Thoracic aorta (tissue), 2 donors: Measurements from ENCODE around the gene TEX13B. TPM values are rescaled to one million over a fixed set of nuclear protein-coding genes. Genes with fewer than 3 reads are reported as not detected.
"Not testable (repeated sequence)": the region's sequence is repeated elsewhere in the genome, so short reads cannot be mapped to it uniquely, and the experiment has no call there.

ENCODE experiments used
- ATAC-seq: fragments of 150-250 bp; one replicate; pipeline ENCODE4 v1.8.0; 2017; ENCODE audit warnings: low read depth; ENCODE audit not compliant: insufficient number of reproducible peaks, low FRiP score
- DNase-seq: peaks from one replicate; pipeline ENCODE4 v3.0.0-alpha.2; 2020; ENCODE audit warnings: low spot score
- H3K27ac ChIP-seq, 2 donors: fragments of 200-600 bp; sonication (generic); 1 replicate in 1 of 2; 2 replicates in 1 of 2; pipeline ENCODE4 v1.5.1; 2016; ENCODE audit warnings: mild to moderate bottlenecking in 2 of 2, moderate library complexity in 2 of 2
- H3K27me3 ChIP-seq: fragments of 200-600 bp; sonication (generic); replicated peaks from 2 replicates; pipeline ENCODE4 v1.6.0; 2016; ENCODE audit warnings: mild to moderate bottlenecking; ENCODE audit not compliant: insufficient read depth
- H3K36me3 ChIP-seq: fragments of 200-600 bp; sonication (generic); one replicate; pipeline ENCODE4 v1.5.1; 2016
- H3K4me1 ChIP-seq, 2 donors: fragments of 200-600 bp; sonication (generic); 1 replicate in 1 of 2; 2 replicates in 1 of 2; pipeline versions ENCODE4 v1.5.1 to v1.6.0; 2016; ENCODE audit warnings: low read depth in 2 of 2, mild to moderate bottlenecking in 1 of 2; ENCODE audit not compliant: control insufficient read depth in 1 of 2
- H3K4me3 ChIP-seq: fragments of 200-600 bp; sonication (generic); 2 replicates; pipeline ENCODE4 v1.5.1; 2016; ENCODE audit warnings: mild to moderate bottlenecking
- H3K9me3 ChIP-seq: fragments of 200-600 bp; sonication (generic); 2 replicates; pipeline ENCODE4 v1.5.1; 2016
- total RNA-seq, 2 donors: library from RNA; depleted of rRNA; stranded (reverse); fragments of >200 nt; gene quantifications; one replicate each; pipeline versions ENCODE4 v1.1.0 to v1.2.3, GENCODE V29; 2016
- TF ChIP-seq, protein P1 (sequence below): fragments of 200-600 bp; sonication (generic); IDR thresholded peaks from one replicate; pipeline ENCODE4 v1.5.1; 2019; ENCODE audit warnings: antibody characterized with exemption

The TEX13B gene
- total RNA-seq, 2 donors from 2014 or later = not detected

DNA sequence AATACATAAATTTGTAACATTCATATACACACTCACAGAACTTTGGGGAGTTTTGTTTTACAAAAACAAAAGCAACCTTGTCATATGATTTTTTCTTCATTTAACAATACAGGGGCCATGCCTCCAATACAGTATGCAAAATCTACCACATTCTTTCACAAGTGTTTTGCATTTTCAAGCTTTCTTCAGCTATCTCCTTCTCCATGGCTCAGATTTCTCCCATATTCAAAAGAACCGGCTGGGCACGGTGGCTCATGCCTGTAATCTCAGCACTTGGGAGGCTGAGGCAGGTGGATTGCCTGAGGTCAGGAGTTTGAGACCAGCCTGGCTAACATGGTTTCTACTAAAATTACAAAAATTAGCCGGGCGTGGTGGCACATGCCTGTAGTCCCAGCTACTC lies 4.1 kb downstream of the TEX13B start:
- Histone ChIP-seq H3K27ac (no peak overlapping the region), H3K4me1 (no peaks in the 10 kb centered on the region), H3K27me3 (no peaks in the 10 kb centered on the region), H3K36me3 (no peaks in the 10 kb centered on the region), H3K9me3 (no peaks in the 10 kb centered on the region), H3K4me3 (no peak overlapping the region)
- TF ChIP-seq, protein P1, sequence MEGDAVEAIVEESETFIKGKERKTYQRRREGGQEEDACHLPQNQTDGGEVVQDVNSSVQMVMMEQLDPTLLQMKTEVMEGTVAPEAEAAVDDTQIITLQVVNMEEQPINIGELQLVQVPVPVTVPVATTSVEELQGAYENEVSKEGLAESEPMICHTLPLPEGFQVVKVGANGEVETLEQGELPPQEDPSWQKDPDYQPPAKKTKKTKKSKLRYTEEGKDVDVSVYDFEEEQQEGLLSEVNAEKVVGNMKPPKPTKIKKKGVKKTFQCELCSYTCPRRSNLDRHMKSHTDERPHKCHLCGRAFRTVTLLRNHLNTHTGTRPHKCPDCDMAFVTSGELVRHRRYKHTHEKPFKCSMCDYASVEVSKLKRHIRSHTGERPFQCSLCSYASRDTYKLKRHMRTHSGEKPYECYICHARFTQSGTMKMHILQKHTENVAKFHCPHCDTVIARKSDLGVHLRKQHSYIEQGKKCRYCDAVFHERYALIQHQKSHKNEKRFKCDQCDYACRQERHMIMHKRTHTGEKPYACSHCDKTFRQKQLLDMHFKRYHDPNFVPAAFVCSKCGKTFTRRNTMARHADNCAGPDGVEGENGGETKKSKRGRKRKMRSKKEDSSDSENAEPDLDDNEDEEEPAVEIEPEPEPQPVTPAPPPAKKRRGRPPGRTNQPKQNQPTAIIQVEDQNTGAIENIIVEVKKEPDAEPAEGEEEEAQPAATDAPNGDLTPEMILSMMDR = no peak
- ATAC-seq (no peak), DNase-seq (no peak)

DNA sequence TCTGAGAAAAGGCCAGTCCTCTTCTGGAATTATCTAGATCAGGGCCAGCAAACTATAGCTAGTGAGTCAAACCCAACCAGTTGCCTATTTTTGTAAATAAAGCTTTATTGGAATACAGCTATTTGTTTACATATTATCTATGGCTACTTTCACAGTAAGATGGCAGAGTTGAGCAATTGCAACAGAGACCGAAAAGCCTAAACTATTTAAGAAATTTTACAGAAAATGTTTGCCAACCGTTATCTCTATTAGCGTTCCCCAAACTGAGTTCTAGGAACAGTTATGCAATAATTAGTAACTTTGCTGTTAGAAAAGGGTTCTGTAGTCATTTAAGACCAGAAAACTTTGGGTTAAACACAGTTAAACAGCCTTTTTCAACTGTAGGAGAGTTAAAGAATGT lies 10.5 kb downstream of the TEX13B start:
- TF ChIP-seq, protein P1 = no peak
- no peak for ATAC-seq

GRCh38 chrX:107970073-107970472 lies 12.1 kb downstream of the TEX13B start:
- Histone ChIP-seq H3K36me3 (no peaks in the 10 kb centered on the region), H3K4me1 (no peaks in the 10 kb centered on the region), H3K4me3 (no peak overlapping the region), H3K27me3 (no peaks in the 10 kb centered on the region), H3K9me3 (no peaks in the 10 kb centered on the region), H3K27ac (no peak overlapping the region)
- DNase-seq (no peak), ATAC-seq (no peak)
- TF ChIP-seq, protein P1 = no peak

More for the DNA sequence above, 10.5 kb downstream of the TEX13B start:
- Histone ChIP-seq H3K27ac (no peak overlapping the region), H3K4me3 (no peak overlapping the region), H3K9me3 (no peaks in the 10 kb centered on the region), H3K4me1 (no peaks in the 10 kb centered on the region), H3K36me3 (no peaks in the 10 kb centered on the region), H3K27me3 (no peaks in the 10 kb centered on the region)
- no peak for DNase-seq

DNA sequence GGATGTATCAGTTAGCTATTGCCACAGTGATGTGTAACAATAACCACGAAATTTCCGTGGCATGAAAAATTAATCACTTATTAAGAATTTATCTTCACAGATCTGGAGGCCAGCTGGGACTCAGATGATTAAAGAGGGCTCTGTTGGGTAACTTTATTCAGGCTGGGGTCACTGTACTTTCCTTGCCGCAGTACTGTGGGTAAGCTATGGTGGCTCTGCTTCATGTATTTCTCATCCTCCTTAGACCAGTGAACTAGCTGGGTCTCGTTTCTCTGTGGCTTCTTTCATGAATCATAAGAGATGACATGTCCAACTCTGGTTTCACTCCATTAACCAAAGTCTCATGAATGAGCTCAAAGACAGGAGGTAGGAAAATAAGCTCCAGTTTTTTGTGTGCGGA lies 13.5 kb downstream of the TEX13B start:
- Histone ChIP-seq H3K9me3 (no peaks in the 10 kb centered on the region), H3K4me1 (no peaks in the 10 kb centered on the region), H3K27ac (no peak overlapping the region), H3K4me3 (no peak overlapping the region), H3K27me3 (no peaks in the 10 kb centered on the region), H3K36me3 (no peaks in the 10 kb centered on the region)
- TF ChIP-seq, protein P1 = no peak
- DNase-seq = no peak
- ATAC-seq = no peak

DNA sequence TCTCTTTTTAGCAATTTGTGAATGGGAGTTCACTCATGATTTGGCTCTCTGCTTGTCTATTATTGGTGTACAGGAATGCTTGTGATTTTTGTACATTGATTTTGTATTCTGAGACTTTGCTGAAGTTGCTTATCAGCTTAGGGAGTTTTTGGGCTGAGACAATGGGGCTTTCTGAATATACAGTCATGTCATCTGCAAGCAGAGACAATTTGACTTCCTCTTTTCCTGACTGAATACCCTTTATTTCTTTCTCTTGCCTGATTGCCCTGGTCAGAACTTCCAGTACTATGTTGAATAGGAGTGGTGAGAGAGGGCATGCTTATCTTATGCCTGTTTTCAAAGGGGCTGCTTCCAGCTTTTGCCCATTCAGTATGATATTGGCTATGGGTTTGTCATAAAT lies 26.8 kb downstream of the TEX13B start:
- not testable (repeated sequence) for H3K27ac ChIP-seq, H3K9me3 ChIP-seq, H3K36me3 ChIP-seq, H3K27me3 ChIP-seq, H3K4me1 ChIP-seq, H3K4me3 ChIP-seq, DNase-seq, ATAC-seq

GRCh38 chrX:107940095-107940494 lies 42.1 kb downstream of the TEX13B start:
- H3K4me1 ChIP-seq = peaks cover 0 to 4% of the 10 kb centered on the region in 2 donors
- no peaks in the 10 kb centered on the region for H3K36me3 ChIP-seq
- ATAC-seq (no peak), DNase-seq (no peak)
- no peaks in the 10 kb centered on the region for H3K9me3 ChIP-seq
- TF ChIP-seq, protein P1 = no peak
- H3K4me3 ChIP-seq = no peak overlapping the region
- no peak overlapping the region for H3K27ac ChIP-seq
- H3K27me3 ChIP-seq = no peaks in the 10 kb centered on the region
